Activated CD4-positive, alpha-beta memory T cell treated with anti-CD3 and anti-CD28 coated beads, Interleukin-2, amount 10 ng/mL, durations not matched to agents 7 days and 5 days (primary cell): ENCODE data around the gene LIPK. TPM values are rescaled to one million over a fixed set of nuclear protein-coding genes. Genes with fewer than 3 reads are reported as not detected.

Source experiments
- total RNA-seq, 2 experiments: library from RNA; stranded (reverse); gene quantifications; one replicate each; pipeline ENCODE4 v1.2.3, GENCODE V29; 2021

LIPK gene
- total RNA-seq, 2 experiments from 2014 or later: not detected

Other genes with a start within 250 kb of the LIPK start
- gene RNLS, start 122.9 kb upstream of the LIPK start, total RNA-seq: 1 to 10 TPM; 1.3 to 2.2 TPM
- not detected for gene LIPJ, start 119.5 kb upstream of the LIPK start, total RNA-seq
- gene LIPF, start 41.8 kb upstream of the LIPK start, total RNA-seq: not detected
- gene LIPN, start 53.8 kb downstream of the LIPK start, total RNA-seq: not detected
- not detected for gene LIPM, start 96.5 kb downstream of the LIPK start, total RNA-seq
- under 1 TPM; 0.15 to 0.18 TPM for gene ANKRD22, start 145.6 kb downstream of the LIPK start, total RNA-seq
- gene STAMBPL1, start 174.0 kb downstream of the LIPK start, total RNA-seq: 10 to 100 TPM; 43.2 to 48.5 TPM
- gene ACTA2, start 246.5 kb downstream of the LIPK start, total RNA-seq: 10 to 100 TPM; 14.7 to 15.5 TPM